GM18858 (cell line): ENCODE measurements around the gene SLC16A7.

Experiments used
- ATAC-seq: cut with Tn5 transposase; IDR thresholded peaks from one replicate; pipeline ENCODE4 v1.9.1; 2021; ENCODE audit not compliant: unreplicated experiment

SLC16A7 gene

GRCh38 chr12:59833408-59833807 is 237.6 kb downstream of the SLC16A7 start:
- no peak for ATAC-seq

GRCh38 chr12:59834659-59835474 is 239.0 kb downstream of the SLC16A7 start:
- peak; percentile 57 for ATAC-seq
